H9 (cell line): ENCODE measurements around the gene SNX7. TPM values are rescaled to one million over a fixed set of nuclear protein-coding genes. Genes with fewer than 3 reads are reported as not detected.

Experiments used
- DNase-seq: peaks from one replicate; pipeline ENCODE4 v3.0.0-alpha.2; 2017
- H2AFZ ChIP-seq: one replicate; pipeline ENCODE4 v1.6.1; 2013; ENCODE audit warnings: mild to moderate bottlenecking, low read length, control low read depth, moderate library complexity
- H2AK5ac ChIP-seq: 2 replicates; pipeline ENCODE4 v1.6.1; 2013; ENCODE audit warnings: low read length, control low read depth, mixed read lengths; ENCODE audit not compliant: insufficient read length
- H2BK120ac ChIP-seq: one replicate; pipeline ENCODE4 v1.6.1; 2013; ENCODE audit warnings: low read depth, mild to moderate bottlenecking, low read length, control low read depth, inconsistent platforms; ENCODE audit not compliant: poor library complexity, severe bottlenecking
- H2BK12ac ChIP-seq: 2 replicates; pipeline ENCODE4 v1.6.1; 2013; ENCODE audit warnings: low read length, control low read depth, mixed read lengths, low read depth; ENCODE audit not compliant: insufficient read length
- H2BK15ac ChIP-seq: 2 replicates; pipeline ENCODE4 v1.6.1; 2013; ENCODE audit warnings: low read depth, low read length, control low read depth
- H2BK20ac ChIP-seq: one replicate; pipeline ENCODE4 v1.6.1; 2013; ENCODE audit warnings: low read depth, mild to moderate bottlenecking, low read length, control low read depth, inconsistent platforms; ENCODE audit not compliant: poor library complexity, severe bottlenecking
- H2BK5ac ChIP-seq: 2 replicates; pipeline ENCODE4 v1.6.1; 2013; ENCODE audit warnings: low read length, control low read depth, mixed read lengths; ENCODE audit not compliant: insufficient read length
- H3K14ac ChIP-seq: 2 replicates; pipeline ENCODE4 v1.6.1; 2013; ENCODE audit warnings: low read length, control low read depth; ENCODE audit not compliant: insufficient read depth
- H3K18ac ChIP-seq: 2 replicates; pipeline ENCODE4 v1.6.1; 2013; ENCODE audit warnings: low read depth, mild to moderate bottlenecking, mixed read lengths, low read length, control low read depth; ENCODE audit not compliant: insufficient read length
- H3K23ac ChIP-seq: 2 replicates; pipeline ENCODE4 v1.6.1; 2013; ENCODE audit warnings: low read length, control low read depth, mixed read lengths, low read depth; ENCODE audit not compliant: insufficient read length
- H3K23me2 ChIP-seq: 2 replicates; pipeline ENCODE4 v1.6.1; 2013; ENCODE audit warnings: low read depth, mild to moderate bottlenecking, mixed read lengths, low read length, control low read depth; ENCODE audit not compliant: insufficient read length, poor library complexity, severe bottlenecking
- H3K27ac ChIP-seq: 2 replicates; pipeline ENCODE4 v1.5.1; 2013; ENCODE audit warnings: low read length, control low read depth, mixed read lengths, low read depth; ENCODE audit not compliant: insufficient read length
- H3K27me3 ChIP-seq: 2 replicates; pipeline ENCODE4 v1.6.1; 2013; ENCODE audit warnings: low read length, control low read depth, inconsistent platforms; ENCODE audit not compliant: insufficient read depth
- H3K4ac ChIP-seq: 2 replicates; pipeline ENCODE4 v1.6.1; 2013; ENCODE audit warnings: low read depth, mild to moderate bottlenecking, control low read depth, inconsistent platforms, low read length, moderate library complexity
- H3K4me1 ChIP-seq: 2 replicates; pipeline ENCODE4 v1.6.1; 2013; ENCODE audit warnings: low read length, control low read depth, inconsistent platforms; ENCODE audit not compliant: insufficient read depth
- H3K4me2 ChIP-seq: 2 replicates; pipeline ENCODE4 v1.6.1; 2013; ENCODE audit warnings: low read length, control low read depth, mixed read lengths; ENCODE audit not compliant: insufficient read length, insufficient read depth
- H3K56ac ChIP-seq: 2 replicates; pipeline ENCODE4 v1.6.1; 2013; ENCODE audit warnings: low read depth, mild to moderate bottlenecking, mixed read lengths, low read length, control low read depth; ENCODE audit not compliant: insufficient read length
- H3K79me1 ChIP-seq: 2 replicates; pipeline ENCODE4 v1.6.1; 2013; ENCODE audit warnings: low read depth, mild to moderate bottlenecking, moderate library complexity, low read length, control low read depth, inconsistent platforms; ENCODE audit not compliant: insufficient read depth, poor library complexity, severe bottlenecking
- H3K79me2 ChIP-seq: 2 replicates; pipeline ENCODE4 v1.6.1; 2013; ENCODE audit warnings: low read length, control low read depth, inconsistent platforms; ENCODE audit not compliant: insufficient read depth
- H3K9ac ChIP-seq: 2 replicates; pipeline ENCODE4 v1.6.1; 2013; ENCODE audit warnings: low read length, control low read depth, mixed read lengths; ENCODE audit not compliant: insufficient read length; ENCODE audit errors: extremely low read depth
- H3K9me3 ChIP-seq: one replicate; pipeline ENCODE4 v1.6.1; 2013; ENCODE audit warnings: low read depth, low read length, inconsistent platforms; ENCODE audit not compliant: control insufficient read depth
- H3T11ph ChIP-seq: one replicate; pipeline ENCODE4 v1.6.1; 2013; ENCODE audit warnings: mild to moderate bottlenecking, low read length, control low read depth, inconsistent platforms
- H4K20me1 ChIP-seq: one replicate; pipeline ENCODE4 v1.6.1; 2013; ENCODE audit not compliant: control insufficient read depth, insufficient read length, insufficient read depth
- H4K5ac ChIP-seq: 2 replicates; pipeline ENCODE4 v1.6.1; 2013; ENCODE audit warnings: low read depth, mild to moderate bottlenecking, mixed read lengths, low read length, control low read depth; ENCODE audit not compliant: insufficient read length
- H4K8ac ChIP-seq: replicated peaks from 2 replicates; pipeline ENCODE4 v1.6.1; 2013; ENCODE audit warnings: low read length, control low read depth, mixed read lengths, low read depth; ENCODE audit not compliant: insufficient read length
- H4K91ac ChIP-seq: 2 replicates; pipeline ENCODE4 v1.6.1; 2013; ENCODE audit warnings: low read depth, mild to moderate bottlenecking, moderate library complexity, mixed read lengths, low read length, control low read depth; ENCODE audit not compliant: insufficient read length
- H3K27ac Mint-ChIP-seq, 3 experiments: 2 replicates in 2 of 3; 3 replicates in 1 of 3; pipeline ENCODE4 v1.8.0; 2020 to 2021; ENCODE audit warnings: mixed read lengths in 3 of 3, mild to moderate bottlenecking in 1 of 3, moderate library complexity in 1 of 3
- H3K27me3 Mint-ChIP-seq: 2 replicates; pipeline ENCODE4 v1.8.0; 2021; ENCODE audit warnings: low read depth, mild to moderate bottlenecking, moderate library complexity, mixed read lengths
- H3K36me3 Mint-ChIP-seq, 3 experiments: 2 replicates in 2 of 3; 3 replicates in 1 of 3; pipeline ENCODE4 v1.8.0; 2020 to 2021; ENCODE audit warnings: low read depth in 3 of 3, mixed read lengths in 3 of 3; ENCODE audit not compliant: insufficient read depth in 1 of 3
- H3K4me1 Mint-ChIP-seq, 2 experiments: 2 replicates each; pipeline ENCODE4 v1.8.0; 2020; ENCODE audit warnings: mixed read lengths in 2 of 2
- H3K4me3 Mint-ChIP-seq, 2 experiments: 2 replicates in 1 of 2; 3 replicates in 1 of 2; pipeline ENCODE4 v1.8.0; 2020 to 2021; ENCODE audit warnings: mild to moderate bottlenecking in 2 of 2, mixed read lengths in 2 of 2, moderate library complexity in 1 of 2
- H3K9me3 Mint-ChIP-seq, 2 experiments: 2 replicates in 1 of 2; 3 replicates in 1 of 2; pipeline ENCODE4 v1.8.0; 2020; ENCODE audit warnings: mild to moderate bottlenecking in 2 of 2, mixed read lengths in 2 of 2, moderate library complexity in 1 of 2
- WGBS: extraction: QIAGEN DNeasy Blood & Tissue Kit; methylation state at CpG from one replicate; pipeline ENCODE4 v1.1.7; 2013; ENCODE audit warnings: missing lambda C conversion rate, low lambda C conversion rate, mixed read lengths; ENCODE audit not compliant: insufficient read length; ENCODE audit errors: extremely low coverage; 5-methylcytosine and 5-hydroxymethylcytosine counted together
- total RNA-seq: library from RNA; stranded (reverse); gene quantifications from 2 replicates; pipeline ENCODE4 v1.2.1, GENCODE V29; 2021
- TF ChIP-seq, protein P1 (sequence below): fragments of 200-600 bp; sonication (generic); conservative IDR thresholded peaks from 3 replicates; pipeline ENCODE4 v1.8.0; 2021; ENCODE audit warnings: antibody characterized with exemption, mild to moderate bottlenecking

Gene SNX7
- total RNA-seq, 1 experiment from 2014 or later, result 24.7 TPM

GRCh38 chr1:98660940-98661543 lies 479 bp upstream of the SNX7 start:
- H3K79me2 ChIP-seq, result no peaks in the 10 kb centered on the region
- peak overlapping the region; percentile 79 for H3K4me2 ChIP-seq
- peak overlapping the region; percentile 75 for H3K18ac ChIP-seq
- no peak overlapping the region for H2BK120ac ChIP-seq
- peak overlapping the region in 1 of 3 experiments; percentile 39; a peak in 1 of 7 replicates for H3K27ac Mint-ChIP-seq
- no peak for DNase-seq
- H3K14ac ChIP-seq, result peak overlapping the region; percentile 86
- H3K36me3 Mint-ChIP-seq, result no peaks in the 10 kb centered on the region
- no peak overlapping the region for H3T11ph ChIP-seq
- no peak overlapping the region for H2BK12ac ChIP-seq
- no peak overlapping the region for H4K5ac ChIP-seq
- no peak overlapping the region for H2AK5ac ChIP-seq
- WGBS, result no CpG with 5 or more reads among the region's 25 CpGs
- no peak overlapping the region for H3K4ac ChIP-seq
- H3K56ac ChIP-seq, result no peak overlapping the region
- no peaks in the 10 kb centered on the region for H3K9me3 ChIP-seq
- TF ChIP-seq, protein P1, sequence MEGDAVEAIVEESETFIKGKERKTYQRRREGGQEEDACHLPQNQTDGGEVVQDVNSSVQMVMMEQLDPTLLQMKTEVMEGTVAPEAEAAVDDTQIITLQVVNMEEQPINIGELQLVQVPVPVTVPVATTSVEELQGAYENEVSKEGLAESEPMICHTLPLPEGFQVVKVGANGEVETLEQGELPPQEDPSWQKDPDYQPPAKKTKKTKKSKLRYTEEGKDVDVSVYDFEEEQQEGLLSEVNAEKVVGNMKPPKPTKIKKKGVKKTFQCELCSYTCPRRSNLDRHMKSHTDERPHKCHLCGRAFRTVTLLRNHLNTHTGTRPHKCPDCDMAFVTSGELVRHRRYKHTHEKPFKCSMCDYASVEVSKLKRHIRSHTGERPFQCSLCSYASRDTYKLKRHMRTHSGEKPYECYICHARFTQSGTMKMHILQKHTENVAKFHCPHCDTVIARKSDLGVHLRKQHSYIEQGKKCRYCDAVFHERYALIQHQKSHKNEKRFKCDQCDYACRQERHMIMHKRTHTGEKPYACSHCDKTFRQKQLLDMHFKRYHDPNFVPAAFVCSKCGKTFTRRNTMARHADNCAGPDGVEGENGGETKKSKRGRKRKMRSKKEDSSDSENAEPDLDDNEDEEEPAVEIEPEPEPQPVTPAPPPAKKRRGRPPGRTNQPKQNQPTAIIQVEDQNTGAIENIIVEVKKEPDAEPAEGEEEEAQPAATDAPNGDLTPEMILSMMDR, result no peak
- no peaks in the 10 kb centered on the region; the same call in 1 of the 2 replicates for H3K27me3 Mint-ChIP-seq
- no peaks in the 10 kb centered on the region for H4K20me1 ChIP-seq
- H3K4me3 Mint-ChIP-seq, result peak overlapping the region; percentile 81 to 95
- H3K9ac ChIP-seq, result peak overlapping the region; percentile 74
- H3K27ac ChIP-seq, result no peak overlapping the region
- H3K27me3 ChIP-seq, result no peaks in the 10 kb centered on the region
- no peak overlapping the region for H4K8ac ChIP-seq
- H3K9me3 Mint-ChIP-seq, result no peaks in the 10 kb centered on the region
- no peak overlapping the region for H2BK5ac ChIP-seq
- H2AFZ ChIP-seq, result no peak overlapping the region
- H3K79me1 ChIP-seq, result no peaks in the 10 kb centered on the region
- peaks cover 20 to 22% of the 10 kb centered on the region in 2 experiments for H3K4me1 Mint-ChIP-seq
- no peak overlapping the region for H4K91ac ChIP-seq
- no peak overlapping the region for H3K23ac ChIP-seq
- H2BK20ac ChIP-seq, result no peak overlapping the region
- no peak overlapping the region for H2BK15ac ChIP-seq
- no peaks in the 10 kb centered on the region for H3K4me1 ChIP-seq
- H3K23me2 ChIP-seq, result peaks cover 6% of the 10 kb centered on the region
